Smooth muscle cell of the brain vasculature (primary cell): Measurements from ENCODE around the gene ACP3.
"Not testable (repeated sequence)": the region's sequence is repeated elsewhere in the genome, so short reads cannot be mapped to it uniquely, and the experiment has no call there.

Experiments
- DNase-seq: peaks from one replicate; pipeline ENCODE4 v3.0.0-alpha.2; 2012; ENCODE audit warnings: low read depth, low spot score

ACP3 gene

GRCh38 chr3:132317229-132317948 is at the start of gene ACP3:
ACP3 (plus strand) TSS chr3:132317407; CDS start chr3:132317457, 50 bp downstream.
- DNase-seq = no peak

- DNase-seq = no peak
Observed at GRCh38 chr3:132268956-132269355, 48.3 kb upstream of the ACP3 start.

- no peak for DNase-seq
Observed at GRCh38 chr3:132273036-132273435, 44.2 kb upstream of the ACP3 start.

- DNase-seq = no peak
Observed at GRCh38 chr3:132276228-132276906, 40.8 kb upstream of the ACP3 start.

- DNase-seq = no peak
Observed at GRCh38 chr3:132279030-132279429, 38.2 kb upstream of the ACP3 start.

GRCh38 chr3:132283440-132283839 is 33.8 kb upstream of the ACP3 start:
- DNase-seq = no peak

GRCh38 chr3:132283916-132284405 is 33.2 kb upstream of the ACP3 start:
- DNase-seq = no peak

- no peak for DNase-seq
Observed at GRCh38 chr3:132284781-132285619, 32.2 kb upstream of the ACP3 start.

GRCh38 chr3:132285620-132285945 is 31.6 kb upstream of the ACP3 start:
- no peak for DNase-seq

GRCh38 chr3:132286035-132286434 is 31.2 kb upstream of the ACP3 start:
- DNase-seq = no peak

GRCh38 chr3:132288357-132288756 is 28.9 kb upstream of the ACP3 start:
- DNase-seq = no peak

- no peak for DNase-seq
Observed at GRCh38 chr3:132289316-132289715, 27.9 kb upstream of the ACP3 start.

GRCh38 chr3:132290833-132291232 is 26.4 kb upstream of the ACP3 start:
- DNase-seq = no peak

GRCh38 chr3:132292042-132292441 is 25.2 kb upstream of the ACP3 start:
- no peak for DNase-seq

GRCh38 chr3:132293251-132293650 is 24.0 kb upstream of the ACP3 start:
- DNase-seq = no peak

GRCh38 chr3:132294906-132295305 is 22.3 kb upstream of the ACP3 start:
- DNase-seq = no peak

- DNase-seq = not testable (repeated sequence)
Observed at GRCh38 chr3:132303336-132304201, 13.6 kb upstream of the ACP3 start.

GRCh38 chr3:132304351-132304750 is 12.9 kb upstream of the ACP3 start:
- DNase-seq = not testable (repeated sequence)

GRCh38 chr3:132310057-132310456 is 7.2 kb upstream of the ACP3 start:
- not testable (repeated sequence) for DNase-seq

GRCh38 chr3:132311316-132311715 is 5.9 kb upstream of the ACP3 start:
- no peak for DNase-seq

- no peak for DNase-seq
Observed at GRCh38 chr3:132311841-132312240, 5.4 kb upstream of the ACP3 start.
